ENCODE measurements around the gene CCDC110.

DNA sequence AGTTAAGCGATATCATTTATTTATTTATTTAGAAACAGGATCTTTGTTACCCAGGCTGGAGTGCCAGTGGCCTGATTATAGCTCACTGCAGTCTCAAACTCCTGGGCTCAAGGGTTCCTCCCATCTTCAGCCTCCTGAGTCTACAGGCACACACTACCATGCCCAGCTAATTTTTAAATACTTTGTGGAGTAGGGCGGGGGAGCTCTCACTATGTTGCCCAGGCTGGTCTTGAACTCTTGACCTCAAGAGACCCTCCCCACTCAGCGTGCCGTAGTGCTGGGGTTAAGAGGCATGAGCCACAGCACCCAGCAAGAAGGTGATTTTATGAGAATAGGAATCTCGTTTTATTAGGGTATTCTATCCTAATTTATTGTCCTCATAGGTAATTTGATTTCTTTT, 41.9 kb downstream of the CCDC110 start:
- TF ChIP-seq GATA3 (IDR thresholded peaks at IDR 0.05; ENCODE audit: low read depth, low read length) (no peak), GATA2 (IDR thresholded peaks at IDR 0.05; ENCODE audit: low read depth, low read length) (no peak)

All from SH-SY5Y (cell line).